Muscle of arm (tissue), 14 donors: Measurements from ENCODE around the gene TFF1. TPM values are rescaled to one million over a fixed set of nuclear protein-coding genes. Genes with fewer than 3 reads are reported as not detected.
"Not testable (repeated sequence)": the region's sequence is repeated elsewhere in the genome, so short reads cannot be mapped to it uniquely, and the experiment has no call there.

Source experiments
- DNase-seq: peaks from one replicate; pipeline ENCODE4 v3.0.0-alpha.2; 2013
- long read RNA-seq, 11 donors: transcript quantifications; one replicate each; lab custom pipeline, GENCODE V29; 2026
- polyA plus RNA-seq, 12 donors: library from polyadenylated mRNA; unstranded; fragments of 120-200 nt; gene quantifications; one replicate each; pipeline ENCODE4 v1.2.1, GENCODE V29; 2013; ENCODE audit not compliant: insufficient read length in 12 of 12

TFF1 gene
- not detected for polyA plus RNA-seq
- long read RNA-seq, donor 1, transcript TFF1-201 (3 exons, 551 nt): major isoform, 8 of 8 reads
- long read RNA-seq, donor 1, partial matches to known transcripts: 0 of 8 reads
- long read RNA-seq, donor 1, other reads (novel, unspliced or antisense): 0 of 8 reads
- long read RNA-seq, donor 2: 0 reads
- long read RNA-seq, donor 3, partial matches to known transcripts: 0 of 1 reads
- long read RNA-seq, donor 3, other reads (novel, unspliced or antisense): 0 of 1 reads
- long read RNA-seq, donor 4: 0 reads
- long read RNA-seq, donor 5: 0 reads
- long read RNA-seq, donor 6: 0 reads
- long read RNA-seq, donor 7: 0 reads
- long read RNA-seq, donor 8: 0 reads
- long read RNA-seq, donor 9: 0 reads
- long read RNA-seq, donor 10: 0 reads
- long read RNA-seq, donor 11: 0 reads

DNA sequence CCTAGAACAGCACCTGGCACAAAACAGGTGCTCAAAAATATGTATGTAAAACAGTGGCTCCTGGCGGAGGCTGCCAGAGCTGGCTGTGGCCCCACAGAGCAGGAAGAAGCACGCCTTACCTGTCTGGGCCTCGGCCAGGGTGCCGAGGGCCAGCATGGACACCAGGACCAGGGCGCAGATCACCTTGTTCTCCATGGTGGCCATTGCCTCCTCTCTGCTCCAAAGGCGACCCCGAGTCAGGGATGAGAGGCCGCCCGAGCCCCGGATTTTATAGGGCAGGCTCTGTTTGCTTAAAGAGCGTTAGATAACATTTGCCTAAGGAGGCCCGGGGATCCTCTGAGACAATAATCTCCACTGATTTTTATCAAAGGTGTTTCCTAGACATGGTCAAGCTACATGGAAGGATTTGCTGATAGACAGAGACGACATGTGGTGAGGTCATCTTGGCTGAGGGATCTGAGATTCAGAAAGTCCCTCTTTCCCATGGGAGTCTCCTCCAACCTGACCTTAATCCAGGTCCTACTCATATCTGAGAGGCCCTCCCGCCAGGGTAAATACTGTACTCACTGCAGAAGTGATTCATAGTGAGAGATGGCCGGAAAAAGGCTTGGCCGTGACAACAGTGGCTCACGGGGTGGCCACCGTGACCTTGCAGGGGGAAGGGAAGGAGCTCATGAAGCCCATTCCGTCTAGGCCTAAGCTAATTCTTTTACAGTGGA is at the start of gene TFF1:
TFF1 (minus strand) TSS at position 244 of the 719 bp plus-strand sequence; CDS start at position 204, 40 bp downstream.
- no peak for DNase-seq

- no peak for DNase-seq
Measured at GRCh38 chr21:42414928-42415769, 48.8 kb upstream of the TFF1 start.

DNA sequence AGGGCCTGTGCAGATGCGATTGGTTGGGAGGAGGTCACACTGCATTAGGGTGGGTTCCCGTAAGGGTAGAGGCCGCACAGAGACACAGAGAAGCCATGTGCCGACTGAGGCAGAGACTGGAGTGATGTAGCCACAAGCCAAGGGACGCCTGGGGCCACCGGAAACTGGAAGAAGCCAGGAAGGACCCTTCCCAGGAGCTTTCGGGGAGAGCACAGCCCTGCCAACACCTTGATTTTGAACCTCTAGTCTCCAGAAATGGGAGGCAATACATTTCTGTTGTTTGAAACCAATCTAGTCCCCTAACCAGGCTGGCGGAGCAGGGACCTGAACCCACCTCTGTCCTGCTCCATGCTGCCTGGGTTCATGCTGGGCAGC is 48.2 kb upstream of the TFF1 start:
- DNase-seq: no peak

DNA sequence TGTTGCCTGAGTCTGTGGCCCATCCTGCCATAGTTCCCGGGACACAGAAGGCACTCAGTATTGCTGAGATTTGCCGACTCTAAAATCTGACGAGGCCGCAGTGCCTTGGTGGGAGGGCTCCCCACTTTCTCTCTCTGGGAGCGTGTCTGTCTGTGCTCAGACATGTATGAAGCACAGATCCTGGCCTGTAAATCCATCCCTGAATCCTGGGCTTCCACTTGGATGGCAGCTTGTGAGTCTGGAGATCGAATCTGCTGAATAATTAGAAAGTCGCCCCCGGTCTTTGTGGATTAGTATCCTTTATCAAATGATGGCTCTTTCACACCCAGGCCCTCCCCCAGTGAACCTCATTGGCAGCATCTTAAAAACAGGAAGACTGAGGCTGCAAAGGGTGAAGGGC is 47.7 kb upstream of the TFF1 start:
- no peak for DNase-seq

- DNase-seq: no peak
Measured at GRCh38 chr21:42413500-42413899, 47.2 kb upstream of the TFF1 start.

DNA sequence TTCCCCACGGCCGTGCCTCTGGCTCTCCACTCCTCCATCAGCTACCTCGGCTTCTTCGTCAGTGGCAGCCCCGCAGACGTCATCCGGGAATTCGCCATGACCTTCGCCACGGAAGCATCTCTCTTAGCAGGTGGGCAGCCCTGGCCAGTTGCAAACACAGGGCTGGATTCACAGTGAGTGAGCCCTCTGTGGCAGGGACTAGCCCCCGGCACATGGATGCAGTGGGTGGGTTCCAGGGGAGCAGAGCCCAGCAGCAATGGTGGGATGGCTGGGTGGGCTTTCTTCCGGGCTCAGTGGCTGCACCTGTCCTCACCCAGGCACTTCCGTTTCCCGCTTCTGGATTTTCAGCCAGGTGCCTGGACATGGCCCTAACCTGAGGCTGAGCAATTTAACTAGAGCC is 46.8 kb upstream of the TFF1 start:
- DNase-seq: no peak

- no peak for DNase-seq
Measured at GRCh38 chr21:42412636-42412933, 46.2 kb upstream of the TFF1 start.

- no peak for DNase-seq
Measured at GRCh38 chr21:42411891-42412635, 45.7 kb upstream of the TFF1 start.

GRCh38 chr21:42411197-42411869 is 45.0 kb upstream of the TFF1 start:
- no peak for DNase-seq

DNA sequence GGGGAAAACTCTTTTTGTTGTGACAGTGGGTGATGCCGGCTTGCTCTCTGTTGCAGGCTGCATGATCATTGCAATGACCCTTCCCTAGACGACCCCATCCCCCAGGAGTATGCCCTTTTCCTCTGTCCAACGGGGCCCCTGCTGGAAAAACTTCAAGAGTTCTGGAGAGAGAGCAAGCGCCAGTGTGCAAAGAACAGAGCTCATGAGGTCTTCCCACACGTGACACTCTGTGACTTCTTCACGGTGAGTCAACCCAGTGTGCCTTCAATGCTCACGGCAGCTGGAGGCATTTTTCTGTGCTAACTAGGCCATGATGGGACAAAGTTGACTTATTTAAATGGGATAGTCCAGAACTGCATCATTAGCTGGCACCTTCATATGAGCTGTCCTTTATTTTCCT is 43.0 kb upstream of the TFF1 start:
- no peak for DNase-seq

GRCh38 chr21:42408718-42409117 is 42.4 kb upstream of the TFF1 start:
- not testable (repeated sequence) for DNase-seq

DNA sequence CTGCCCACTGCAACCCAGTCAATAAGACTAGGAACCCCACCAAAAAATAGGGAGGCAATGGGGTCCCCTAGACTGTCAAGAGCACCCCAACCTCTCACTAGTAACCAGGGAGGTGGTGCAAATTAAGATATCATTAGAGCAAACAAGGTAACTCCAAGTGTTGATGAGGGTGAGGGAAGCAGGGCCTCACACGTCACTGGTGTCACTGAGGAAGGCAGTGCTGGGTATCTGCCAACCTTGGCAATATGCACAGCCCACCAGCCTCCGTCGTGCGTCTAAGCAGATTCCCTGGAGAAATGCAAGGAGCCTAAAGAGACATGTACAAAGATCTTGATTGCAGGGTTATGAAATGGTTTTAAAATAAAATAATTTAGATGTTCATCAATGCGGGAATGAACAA is 41.1 kb upstream of the TFF1 start:
- DNase-seq: no peak

DNA sequence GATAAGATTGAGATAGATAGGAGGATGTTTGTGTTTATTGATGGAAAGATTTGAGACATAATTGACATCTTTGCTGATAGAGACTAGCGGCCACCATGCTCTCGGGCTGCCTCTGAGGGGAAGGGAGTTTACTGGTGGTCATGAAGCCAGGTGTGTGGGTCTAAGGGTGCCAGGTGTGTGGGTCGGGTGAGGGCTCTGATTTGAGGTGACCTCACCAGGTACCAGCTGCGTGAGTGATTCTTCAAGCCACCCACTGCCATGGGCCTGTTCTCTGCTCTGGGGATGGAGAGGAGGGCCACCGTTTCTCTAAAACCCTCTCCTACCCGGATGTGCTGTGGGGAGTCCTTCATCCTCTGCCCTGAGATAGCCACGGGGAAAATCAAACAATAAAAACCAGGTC is 40.5 kb upstream of the TFF1 start:
- DNase-seq: no peak

DNA sequence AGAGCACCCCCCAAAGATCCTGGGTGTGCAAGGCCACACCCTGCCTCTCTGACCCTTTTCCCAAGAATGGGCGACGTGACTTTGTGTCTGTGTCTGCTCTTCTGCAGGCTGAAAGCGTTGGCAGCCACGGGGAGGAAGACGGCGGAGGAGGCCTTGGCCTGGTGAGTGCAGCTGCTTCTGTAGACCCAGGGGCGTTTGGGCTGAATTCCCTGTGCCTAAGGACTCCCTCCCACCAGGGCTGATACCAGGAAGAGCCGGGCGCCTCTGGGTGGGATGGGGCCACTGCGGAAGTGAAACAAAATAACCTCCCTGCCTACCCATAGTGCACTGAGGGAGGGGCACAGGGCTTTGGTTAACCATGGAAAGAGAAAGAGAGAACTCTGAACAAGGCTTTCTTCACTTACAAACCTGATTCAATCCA is 39.9 kb upstream of the TFF1 start:
- no peak for DNase-seq

DNA sequence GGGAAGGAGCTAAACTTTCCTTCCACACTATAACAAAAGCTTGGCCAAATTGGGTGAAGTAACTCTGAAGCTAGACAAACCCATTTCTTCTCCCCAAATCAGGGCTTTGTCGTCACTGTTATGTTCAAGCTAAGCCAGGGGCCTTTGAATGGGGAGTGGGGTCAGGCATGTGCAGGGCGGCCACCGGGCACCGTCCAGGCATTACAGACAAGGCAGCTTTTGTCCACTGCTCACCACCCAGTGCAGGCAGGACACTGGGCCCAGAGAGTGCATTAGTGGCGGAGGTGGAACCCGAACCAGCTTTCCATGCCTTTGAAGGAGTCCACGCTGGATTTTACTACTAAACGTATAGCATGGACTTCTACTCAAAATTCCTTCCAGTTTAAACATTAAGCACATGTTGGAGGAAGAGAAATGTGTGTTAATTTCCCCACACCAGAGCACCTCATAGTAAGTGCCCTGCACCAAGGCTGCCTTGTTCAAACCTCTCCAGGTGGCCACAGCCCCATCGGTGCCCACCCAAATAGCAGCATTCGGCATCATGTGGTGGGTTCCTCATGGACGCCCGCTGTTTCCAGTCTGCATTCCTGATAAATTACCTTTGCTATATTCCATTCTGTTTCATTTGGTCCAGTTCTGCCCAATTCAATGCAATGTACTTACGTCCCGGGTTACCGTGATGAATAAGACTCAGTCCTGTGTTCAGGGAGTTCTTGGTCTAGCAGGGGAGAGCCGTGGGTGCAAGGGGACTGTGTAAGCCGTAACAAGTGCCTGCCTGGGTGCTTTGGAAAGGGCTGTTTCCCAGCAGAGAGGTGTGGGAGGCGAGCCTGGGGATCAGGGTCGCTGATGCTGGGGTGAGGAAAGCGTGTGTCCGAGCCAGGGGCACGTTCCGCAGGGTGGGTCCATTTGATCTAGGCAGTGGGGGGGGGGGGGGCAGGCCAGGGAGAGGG is 39.0 kb upstream of the TFF1 start:
- DNase-seq: no peak

GRCh38 chr21:42404539-42404938 is 38.2 kb upstream of the TFF1 start:
- no peak for DNase-seq

DNA sequence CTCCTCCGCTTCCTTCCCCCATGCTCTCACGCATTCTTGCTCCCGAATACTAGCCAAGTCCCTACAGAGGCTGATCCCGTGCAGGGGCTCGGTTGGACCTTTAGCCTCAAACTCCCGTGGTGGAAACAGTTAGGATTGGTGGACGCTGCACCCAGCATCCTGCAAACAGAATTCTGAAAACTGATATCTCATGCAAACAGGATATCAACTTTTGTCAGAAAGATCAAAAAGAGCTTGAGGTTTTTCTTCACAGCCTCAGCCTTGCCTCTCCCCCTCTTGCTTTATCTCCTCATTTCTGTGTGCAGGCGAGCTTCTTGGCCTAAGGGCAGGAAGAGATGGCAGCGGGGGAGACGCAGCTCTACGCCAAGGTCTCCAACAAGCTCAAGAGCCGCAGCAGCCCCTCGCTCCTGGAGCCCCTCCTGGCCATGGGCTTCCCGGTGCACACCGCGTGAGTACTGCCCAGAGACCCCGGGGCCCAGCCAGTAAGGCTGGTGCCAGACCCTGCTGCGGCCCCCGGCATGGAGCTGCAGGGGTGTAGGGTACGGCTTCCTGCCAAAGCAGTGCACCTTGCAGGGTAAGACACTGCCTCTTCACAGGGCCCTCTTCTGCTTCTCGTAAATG is 37.4 kb upstream of the TFF1 start, which contains the start of gene UBASH3A:
UBASH3A (plus strand) TSS at position 292 of the 621 bp plus-strand sequence; CDS start at position 336, 44 bp downstream.
- no peak for DNase-seq

GRCh38 chr21:42401820-42402251 is 35.5 kb upstream of the TFF1 start:
- DNase-seq: no peak

GRCh38 chr21:42401154-42401553 is 34.8 kb upstream of the TFF1 start:
- DNase-seq: no peak
